GM12865 (cell line): ENCODE results near the gene MACROD1.

Experiments used
- DNase-seq: peaks from one replicate; pipeline ENCODE4 v3.0.0; 2010; ENCODE audit warnings: low read depth
- H3K4me3 ChIP-seq: 2 replicates; pipeline ENCODE4 v1.5.1; 2011; ENCODE audit warnings: mild to moderate bottlenecking, low read depth, low read length, control low read depth
- CTCF ChIP-seq: IDR thresholded peaks from 2 replicates; pipeline ENCODE4 v1.5.1; 2011; ENCODE audit warnings: low read length, control low read depth, low read depth, inconsistent platforms; ENCODE audit not compliant: insufficient read depth; ENCODE audit errors: missing control alignments

The MACROD1 gene

GRCh38 chr11:64014356-64014755 lies 151.6 kb downstream of the MACROD1 start:
- DNase-seq = no peak
- TF ChIP-seq CTCF = no peak
- H3K4me3 ChIP-seq = no peak overlapping the region

- H3K4me3 ChIP-seq = no peak overlapping the region
- DNase-seq = no peak
- TF ChIP-seq CTCF = no peak
Observed at GRCh38 chr11:64013141-64013896, 152.6 kb downstream of the MACROD1 start.

GRCh38 chr11:64011371-64011770 lies 154.5 kb downstream of the MACROD1 start:
- H3K4me3 ChIP-seq = no peak overlapping the region
- TF ChIP-seq CTCF = no peak
- no peak for DNase-seq

GRCh38 chr11:64010783-64011182 lies 155.1 kb downstream of the MACROD1 start:
- no peak for DNase-seq
- no peak for TF ChIP-seq CTCF
- no peak overlapping the region for H3K4me3 ChIP-seq

- no peak for DNase-seq
- H3K4me3 ChIP-seq = no peak overlapping the region
- TF ChIP-seq CTCF = no peak
Observed at GRCh38 chr11:64009710-64010109, 156.2 kb downstream of the MACROD1 start.

- no peak for TF ChIP-seq CTCF
- no peak overlapping the region for H3K4me3 ChIP-seq
- DNase-seq = no peak
Observed at GRCh38 chr11:64008914-64009633, 156.8 kb downstream of the MACROD1 start.
